Measurements from ENCODE around the gene RGS11.
"Not testable (repeated sequence)": the region's sequence is repeated elsewhere in the genome, so short reads cannot be mapped to it uniquely, and the experiment has no call there.

The RGS11 gene

DNA sequence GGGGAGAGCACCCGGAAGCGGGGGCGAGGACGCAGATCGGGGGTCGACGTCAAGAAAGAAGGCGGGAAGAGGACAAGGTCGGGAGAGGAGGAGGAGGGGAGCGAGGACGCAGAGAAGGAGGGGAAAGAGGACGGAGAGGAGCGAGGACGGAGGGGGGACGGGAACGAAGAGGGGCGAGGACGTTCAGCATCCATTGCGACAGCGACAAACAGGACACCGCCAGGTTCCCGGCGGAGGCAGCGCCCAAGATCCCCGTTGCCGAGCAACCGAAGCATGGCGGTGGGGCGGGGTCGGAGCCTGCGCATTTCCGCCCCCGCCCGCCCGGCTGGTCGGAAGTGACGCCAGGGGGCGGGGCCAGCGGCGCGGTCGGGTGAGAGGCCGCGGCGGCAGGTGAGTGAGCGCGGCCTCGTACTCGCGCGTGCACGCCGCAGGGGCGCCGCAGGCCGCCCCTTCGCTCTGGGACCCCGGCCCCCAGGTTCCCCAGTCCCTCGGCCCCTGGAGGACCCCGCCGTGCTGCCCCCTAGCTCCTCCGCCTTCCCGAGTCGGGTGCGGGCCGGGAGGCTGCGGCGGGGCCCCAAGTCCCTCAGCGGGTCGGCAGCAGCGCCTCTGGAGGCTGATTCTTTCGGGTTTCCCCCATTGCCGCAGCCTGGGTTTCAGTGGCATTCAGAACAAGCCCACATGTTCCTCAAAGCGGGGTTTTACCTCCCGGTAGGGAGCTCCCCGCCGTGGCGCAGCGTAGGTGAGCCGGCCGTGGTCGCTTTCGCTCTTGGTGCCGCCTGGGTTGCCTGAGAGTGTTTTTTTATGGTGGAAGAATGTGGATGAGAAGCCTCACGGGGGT, 41.1 kb downstream of the RGS11 start, which contains the start of gene FAM234A:
TSS of gene FAM234A (plus strand) at position 354 of the 838 bp plus-strand sequence. CDS start 19,593 bp downstream, outside the sequence.
- peak within 1 kb of the TSS; percentile 77 for H3K4me3 ChIP-seq (ENCODE audit: low read depth, low read length)
- TF ChIP-seq, protein P1, sequence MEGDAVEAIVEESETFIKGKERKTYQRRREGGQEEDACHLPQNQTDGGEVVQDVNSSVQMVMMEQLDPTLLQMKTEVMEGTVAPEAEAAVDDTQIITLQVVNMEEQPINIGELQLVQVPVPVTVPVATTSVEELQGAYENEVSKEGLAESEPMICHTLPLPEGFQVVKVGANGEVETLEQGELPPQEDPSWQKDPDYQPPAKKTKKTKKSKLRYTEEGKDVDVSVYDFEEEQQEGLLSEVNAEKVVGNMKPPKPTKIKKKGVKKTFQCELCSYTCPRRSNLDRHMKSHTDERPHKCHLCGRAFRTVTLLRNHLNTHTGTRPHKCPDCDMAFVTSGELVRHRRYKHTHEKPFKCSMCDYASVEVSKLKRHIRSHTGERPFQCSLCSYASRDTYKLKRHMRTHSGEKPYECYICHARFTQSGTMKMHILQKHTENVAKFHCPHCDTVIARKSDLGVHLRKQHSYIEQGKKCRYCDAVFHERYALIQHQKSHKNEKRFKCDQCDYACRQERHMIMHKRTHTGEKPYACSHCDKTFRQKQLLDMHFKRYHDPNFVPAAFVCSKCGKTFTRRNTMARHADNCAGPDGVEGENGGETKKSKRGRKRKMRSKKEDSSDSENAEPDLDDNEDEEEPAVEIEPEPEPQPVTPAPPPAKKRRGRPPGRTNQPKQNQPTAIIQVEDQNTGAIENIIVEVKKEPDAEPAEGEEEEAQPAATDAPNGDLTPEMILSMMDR (IDR thresholded peaks at IDR 0.05; ENCODE audit: low read depth, low read length, missing control alignments) = peak; percentile 49
- DNase-seq (ENCODE audit: low read depth) = peak; percentile 58
- in situ Hi-C loops (cut with HindIII; ENCODE audit: low sequenced_read_pairs) = no loop called here

DNA sequence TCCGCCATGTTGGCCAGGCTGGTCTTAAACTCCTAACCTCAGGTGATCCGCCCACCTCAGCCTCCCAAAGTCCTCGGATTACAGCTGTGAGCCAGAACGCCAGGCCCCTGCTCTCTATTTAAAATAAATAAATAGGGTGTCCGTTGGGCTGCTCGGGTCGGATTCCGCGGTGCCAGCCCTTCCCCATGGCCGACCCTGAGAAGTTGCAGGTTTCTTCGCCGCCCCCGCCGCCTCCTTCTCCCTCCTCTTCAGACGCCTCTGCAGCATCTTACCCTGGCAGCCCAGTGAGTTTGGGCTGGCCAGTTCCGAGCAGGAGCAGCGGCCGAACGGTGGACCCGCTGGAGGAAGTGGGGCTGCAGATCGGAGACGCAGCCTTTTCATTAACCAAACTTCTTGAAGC, 44.8 kb downstream of the RGS11 start:
- TF ChIP-seq, protein P1 (IDR thresholded peaks at IDR 0.05; ENCODE audit: low read depth, low read length, missing control alignments) = no peak
- no peak overlapping the region for H3K4me3 ChIP-seq (ENCODE audit: low read depth, low read length)
- no peak for DNase-seq (ENCODE audit: low read depth)
- in situ Hi-C loops (cut with HindIII; ENCODE audit: low sequenced_read_pairs) = no loop called here

DNA sequence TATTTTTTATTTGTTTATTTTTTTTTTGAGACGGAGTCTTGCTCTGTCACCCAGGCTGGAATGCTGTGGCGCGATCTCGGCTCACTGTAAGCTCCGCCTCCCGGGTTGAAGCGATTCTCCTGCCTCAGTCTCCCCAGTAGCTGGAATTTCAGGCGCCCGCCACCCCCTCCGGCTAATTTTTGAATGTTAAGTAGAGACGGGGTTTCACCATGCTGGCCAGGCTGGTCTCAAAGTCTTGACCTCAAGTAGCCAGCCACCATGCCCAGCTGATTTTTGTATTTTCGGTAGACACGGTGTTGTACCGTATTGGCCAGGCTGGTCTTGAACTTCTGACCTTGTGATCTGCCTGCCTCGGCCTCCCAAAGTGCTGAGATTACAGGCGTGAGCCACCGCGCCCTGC, 45.4 kb downstream of the RGS11 start:
- DNase-seq (ENCODE audit: low read depth); in situ Hi-C loops (cut with HindIII; ENCODE audit: low sequenced_read_pairs); H3K4me3 ChIP-seq (ENCODE audit: low read depth, low read length): not testable (repeated sequence)

DNA sequence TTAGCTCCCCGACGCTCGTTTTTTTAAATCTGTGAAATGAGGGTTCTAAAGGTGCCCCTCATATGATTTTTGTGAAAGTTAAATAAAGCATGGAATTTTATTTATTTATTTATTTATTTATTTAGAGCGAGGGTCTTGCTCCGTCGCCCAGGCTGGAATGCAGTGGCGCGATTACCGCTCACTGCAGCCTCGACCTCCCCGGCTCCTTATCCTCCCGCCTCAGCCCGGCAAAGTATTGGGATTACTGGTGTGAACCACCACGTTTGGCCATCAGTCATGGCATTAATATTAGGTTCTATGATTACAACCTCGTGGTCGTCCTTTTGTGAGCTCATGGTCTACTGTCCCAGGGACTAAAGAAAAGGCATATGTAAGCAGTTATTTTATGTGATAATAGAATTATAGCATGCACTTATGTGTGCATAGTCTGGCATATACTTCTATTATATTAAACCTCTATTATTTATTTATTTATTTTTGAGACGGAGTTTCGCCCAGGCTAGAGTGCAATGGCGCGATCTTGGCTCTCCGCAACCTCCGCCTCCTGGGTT, 45.9 kb downstream of the RGS11 start:
- H3K4me3 ChIP-seq (ENCODE audit: low read depth, low read length) = peak overlapping the region; percentile 97
- no peak for DNase-seq (ENCODE audit: low read depth)
- in situ Hi-C loops (cut with HindIII; ENCODE audit: low sequenced_read_pairs) = no loop called here
- TF ChIP-seq, protein P1 (IDR thresholded peaks at IDR 0.05; ENCODE audit: low read depth, low read length, missing control alignments) = no peak

DNA sequence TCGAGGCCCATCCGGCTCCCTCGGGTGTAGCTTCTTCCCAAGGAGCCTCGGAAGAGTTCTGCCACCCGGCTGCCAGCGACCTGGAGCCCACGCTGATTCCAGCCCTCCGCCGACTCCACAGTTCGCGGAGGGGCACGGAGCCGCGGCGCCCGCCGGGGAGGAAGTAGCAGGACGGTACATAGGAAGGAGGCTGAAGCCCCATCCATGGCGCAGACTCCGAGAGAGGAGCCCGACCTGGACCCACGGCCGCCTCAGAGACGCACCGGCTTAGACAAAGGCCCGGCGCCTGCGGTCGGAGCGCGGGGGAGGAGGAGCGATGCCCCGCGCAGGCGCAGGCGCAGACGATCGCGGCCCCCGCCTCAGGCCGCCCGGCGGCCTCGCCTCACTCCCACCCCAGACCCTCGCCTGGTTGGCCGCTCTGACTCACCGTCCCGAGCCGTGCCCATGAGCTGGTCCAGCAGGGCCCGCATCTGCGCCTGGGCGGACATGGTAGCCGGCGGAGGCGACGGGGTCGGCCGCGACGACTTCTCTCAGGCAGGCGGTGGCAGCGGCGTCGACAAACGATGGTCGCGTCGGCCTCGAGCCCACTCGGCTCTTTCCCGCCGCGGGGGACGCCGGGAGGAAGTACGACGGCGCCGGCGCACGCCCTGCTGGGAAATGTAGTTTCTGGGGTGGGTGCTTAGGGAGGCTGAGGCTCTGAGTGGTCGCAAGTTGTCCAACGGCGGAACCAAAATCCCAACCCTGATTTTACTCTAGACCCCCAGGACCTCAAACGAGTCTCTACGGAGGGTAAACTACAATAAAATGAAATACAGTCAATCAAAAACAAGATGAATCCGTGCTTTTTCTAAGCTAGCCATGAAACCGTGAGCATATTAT, 46.7 kb downstream of the RGS11 start, which contains the start of gene LUC7L:
TSS of gene LUC7L (minus strand) at position 598 of the 879 bp plus-strand sequence. CDS start at position 488, 110 bp downstream.
- TF ChIP-seq, protein P1 (IDR thresholded peaks at IDR 0.05; ENCODE audit: low read depth, low read length, missing control alignments) = no peak
- in situ Hi-C loops (cut with HindIII; ENCODE audit: low sequenced_read_pairs) = no loop called here
- peak; percentile 48 for DNase-seq (ENCODE audit: low read depth)
- peak within 1 kb of the TSS; percentile 97 for H3K4me3 ChIP-seq (ENCODE audit: low read depth, low read length)

DNA sequence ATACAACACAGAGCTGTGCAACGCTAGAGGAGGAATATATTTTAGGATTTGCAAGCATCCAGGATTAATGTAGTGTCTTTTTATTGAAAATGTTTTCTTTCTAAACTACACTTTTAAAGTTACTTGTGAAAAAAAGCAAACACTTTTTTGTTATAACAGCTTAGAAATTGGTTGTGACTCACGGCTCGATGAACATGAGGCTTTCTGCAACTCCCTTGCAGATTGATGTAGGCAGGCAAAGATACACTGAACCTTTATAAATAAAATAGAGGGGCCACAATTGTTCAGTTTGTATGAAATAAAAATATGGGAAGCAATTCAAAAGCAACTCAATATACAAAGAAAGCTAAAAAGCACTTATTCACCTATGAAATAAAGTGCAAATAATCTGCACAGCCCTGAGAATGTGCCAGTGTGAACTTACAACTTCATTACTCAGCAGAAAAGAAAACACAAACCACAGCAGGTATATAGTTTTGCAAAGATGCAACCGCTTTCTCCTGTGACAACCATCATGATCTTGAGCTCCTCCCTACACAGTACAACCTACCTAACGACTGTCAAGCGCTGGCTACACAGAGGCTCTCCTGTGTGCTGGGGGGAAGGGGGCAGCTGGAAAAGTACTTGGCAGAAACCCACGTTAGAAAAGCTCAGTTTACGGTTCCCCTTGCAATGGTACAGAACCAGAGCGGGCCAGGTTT, 47.4 kb downstream of the RGS11 start:
- in situ Hi-C loops (cut with HindIII; ENCODE audit: low sequenced_read_pairs) = no loop called here
- no peak for DNase-seq (ENCODE audit: low read depth)
- TF ChIP-seq, protein P1 (IDR thresholded peaks at IDR 0.05; ENCODE audit: low read depth, low read length, missing control alignments) = no peak
- H3K4me3 ChIP-seq (ENCODE audit: low read depth, low read length) = peak overlapping the region; percentile 97

Data from astrocyte of the cerebellum (primary cell).